Liver (tissue), 9 donors: ENCODE results near the gene MSH5. TPM values are rescaled to one million over a fixed set of nuclear protein-coding genes. Genes with fewer than 3 reads are reported as not detected.

Experiments
- DNase-seq: peaks from one replicate; pipeline ENCODE4 v3.0.0-alpha.2; 2017; ENCODE audit warnings: low spot score
- H3K27ac ChIP-seq, 2 donors: one replicate each; pipeline ENCODE4 v1.7.0; 2013; ENCODE audit warnings: inconsistent platforms in 2 of 2, low read length in 2 of 2, control low read depth in 1 of 2, low read depth in 1 of 2, mild to moderate bottlenecking in 1 of 2
- H3K27me3 ChIP-seq, 4 donors: one replicate each; pipeline versions ENCODE4 v1.6.1 to v1.7.0; 2013; ENCODE audit warnings: low read length in 3 of 4, inconsistent platforms in 1 of 4, mild to moderate bottlenecking in 1 of 4, moderate library complexity in 1 of 4; ENCODE audit not compliant: control insufficient read depth in 4 of 4, insufficient read depth in 4 of 4
- H3K36me3 ChIP-seq, 4 donors: one replicate each; pipeline versions ENCODE4 v1.6.1 to v1.7.0; 2013; ENCODE audit warnings: low read length in 3 of 4, mild to moderate bottlenecking in 3 of 4, low read depth in 1 of 4, moderate library complexity in 1 of 4; ENCODE audit not compliant: control insufficient read depth in 4 of 4, insufficient read depth in 3 of 4
- H3K4me1 ChIP-seq, 4 donors: one replicate each; pipeline versions ENCODE4 v1.6.1 to v1.7.0; 2013; ENCODE audit warnings: low read length in 3 of 4, mild to moderate bottlenecking in 3 of 4, moderate library complexity in 1 of 4; ENCODE audit not compliant: control insufficient read depth in 4 of 4, insufficient read depth in 4 of 4
- H3K4me3 ChIP-seq, 3 donors: one replicate each; pipeline versions ENCODE4 v1.6.1 to v1.7.0; 2013; ENCODE audit warnings: low read length in 3 of 3, control low read depth in 1 of 3, low read depth in 1 of 3, mild to moderate bottlenecking in 1 of 3
- H3K9ac ChIP-seq, 2 donors: one replicate each; pipeline ENCODE4 v1.7.0; 2013; ENCODE audit warnings: low read length in 2 of 2, mild to moderate bottlenecking in 2 of 2, moderate library complexity in 2 of 2, control low read depth in 1 of 2, low read depth in 1 of 2
- H3K9me3 ChIP-seq, 4 donors: one replicate each; pipeline versions ENCODE4 v1.6.1 to v1.7.0; 2013; ENCODE audit warnings: low read length in 3 of 4; ENCODE audit not compliant: control insufficient read depth in 4 of 4
- ATF3 ChIP-seq: IDR thresholded peaks from 2 replicates; pipeline ENCODE4 v1.6.1; 2016; ENCODE audit warnings: antibody characterized with exemption
- CTCF ChIP-seq: fragments of 150-350 bp; IDR thresholded peaks from 2 replicates; pipeline ENCODE4 v1.5.1; 2017; ENCODE audit warnings: improper control_type of control experiment, low read depth, low read length; ENCODE audit not compliant: missing input control
- EGR1 ChIP-seq, 2 donors: IDR thresholded peaks; 2 replicates each; pipeline ENCODE4 v1.6.1; 2016 to 2018; ENCODE audit warnings: antibody characterized with exemption in 2 of 2, low read depth in 2 of 2
- FOXA1 ChIP-seq: IDR thresholded peaks from 2 replicates; pipeline ENCODE4 v1.6.1; 2016; ENCODE audit warnings: antibody characterized with exemption
- FOXA2 ChIP-seq: IDR thresholded peaks from 2 replicates; pipeline ENCODE4 v1.6.1; 2016; ENCODE audit warnings: antibody characterized with exemption
- HNF4A ChIP-seq, 2 donors: conservative IDR thresholded peaks; 2 replicates each; pipeline ENCODE4 v1.6.1; 2016; ENCODE audit warnings: antibody characterized with exemption in 2 of 2, mild to moderate bottlenecking in 2 of 2
- JUND ChIP-seq, 2 donors: IDR thresholded peaks; 2 replicates each; pipeline ENCODE4 v1.6.1; 2016; ENCODE audit warnings: antibody characterized with exemption in 2 of 2
- MAX ChIP-seq: IDR thresholded peaks from 2 replicates; pipeline ENCODE4 v1.6.1; 2016; ENCODE audit warnings: antibody characterized with exemption
- RAD21 ChIP-seq, 2 donors: IDR thresholded peaks; 2 replicates each; pipeline ENCODE4 v1.6.1; 2016; ENCODE audit warnings: antibody characterized with exemption in 2 of 2, mild to moderate bottlenecking in 2 of 2
- REST ChIP-seq: IDR thresholded peaks from 2 replicates; pipeline ENCODE4 v1.6.1; 2016; ENCODE audit warnings: antibody characterized with exemption, mild to moderate bottlenecking
- RXRA ChIP-seq, 2 donors: IDR thresholded peaks; 2 replicates each; pipeline ENCODE4 v1.6.1; 2017 to 2018; ENCODE audit warnings: antibody characterized with exemption in 2 of 2, mild to moderate bottlenecking in 1 of 2
- TAF1 ChIP-seq: conservative IDR thresholded peaks from 2 replicates; pipeline ENCODE4 v1.6.1; 2016; ENCODE audit warnings: antibody characterized with exemption, mild to moderate bottlenecking
- YY1 ChIP-seq: IDR thresholded peaks from 2 replicates; pipeline ENCODE4 v1.6.1; 2016; ENCODE audit warnings: antibody characterized with exemption, mild to moderate bottlenecking
- ZBTB33 ChIP-seq: IDR thresholded peaks from 2 replicates; pipeline ENCODE4 v1.6.1; 2016; ENCODE audit warnings: antibody characterized with exemption
- WGBS: extraction: QIAGEN DNeasy Blood & Tissue Kit; methylation state at CpG from one replicate; pipeline ENCODE4 v1.1.7; 2013; 5-methylcytosine and 5-hydroxymethylcytosine counted together
- polyA plus RNA-seq, 2 donors: library from polyadenylated mRNA; stranded (reverse) in 1 of 2; unstranded in 1 of 2; fragments of 200-250 nt in 1 of 2; fragments of >200 nt in 1 of 2; fragmentation: Nextera tagmentation in 1 of 2; extraction: Ambion mirVana in 1 of 2; gene quantifications; one replicate each; pipeline versions ENCODE4 v1.2.1 to v1.2.3, GENCODE V29; 2013 to 2015
- total RNA-seq, 2 donors: library from RNA; depleted of rRNA; stranded (reverse); fragments of >200 nt; gene quantifications; one replicate each; pipeline ENCODE4 v1.2.3, GENCODE V29; 2014
- donor health status: healthy.
- donor health status: healthy.
- donor health status: healthy.
- donor health status: healthy.
- donor health status: healthy.

The MSH5 gene
- total and polyA plus RNA-seq, 4 donors: 1.2 to 6.4 (median 4.0) TPM

- no peak for DNase-seq
- Histone ChIP-seq H3K27ac (no peak overlapping the region), H3K9ac (no peak overlapping the region), H3K9me3 (no peaks in the 10 kb centered on the region), H3K36me3 (no peaks in the 10 kb centered on the region), H3K27me3 (no peaks in the 10 kb centered on the region), H3K4me3 (no peak overlapping the region), H3K4me1 (no peaks in the 10 kb centered on the region)
- 88% methylated on average over 8 of the region's 8 CpGs for WGBS
- TF ChIP-seq RXRA (IDR thresholded peaks at IDR 0.05) (no peak), REST (no peak), MAX (no peak), JUND (IDR thresholded peaks at IDR 0.05) (no peak), RAD21 (IDR thresholded peaks at IDR 0.05) (peak in 1 of 2 donors; percentile 30), FOXA2 (no peak)
These were observed 27.5 kb upstream of the MSH5 start for GRCh38 chr6:31712296-31712695.

GRCh38 chr6:31713465-31713864 lies 26.3 kb upstream of the MSH5 start:
- Histone ChIP-seq H3K27me3 (no peaks in the 10 kb centered on the region), H3K9me3 (no peaks in the 10 kb centered on the region), H3K4me1 (no peaks in the 10 kb centered on the region), H3K4me3 (no peak overlapping the region), H3K9ac (no peak overlapping the region), H3K27ac (no peak overlapping the region), H3K36me3 (no peaks in the 10 kb centered on the region)
- TF ChIP-seq REST: no peak
- no peak for TF ChIP-seq YY1
- no peak for TF ChIP-seq RAD21 (IDR thresholded peaks at IDR 0.05)
- TF ChIP-seq HNF4A (conservative IDR thresholded peaks at IDR 0.05): no peak
- TF ChIP-seq ZBTB33: no peak
- TF ChIP-seq RXRA (IDR thresholded peaks at IDR 0.05): no peak
- TF ChIP-seq JUND (IDR thresholded peaks at IDR 0.05): no peak
- TF ChIP-seq FOXA1: no peak
- TF ChIP-seq ATF3: no peak
- TF ChIP-seq TAF1: no peak
- TF ChIP-seq CTCF: no peak
- TF ChIP-seq EGR1 (IDR thresholded peaks at IDR 0.05; ENCODE audit: low read depth in 2 of 2): no peak
- DNase-seq: no peak
- WGBS: 79% methylated on average over 4 of the region's 4 CpGs
